H1 (cell line): ENCODE results near the gene POTEI. TPM values are rescaled to one million over a fixed set of nuclear protein-coding genes. Genes with fewer than 3 reads are reported as not detected.
"Not testable (repeated sequence)": the region's sequence is repeated elsewhere in the genome, so short reads cannot be mapped to it uniquely, and the experiment has no call there.

Source experiments
- CTCF ChIA-PET: fragments of 300-600 bp; sonication (Branson Sonifier 250); formaldehyde crosslinking; loops from one replicate; lab custom pipeline; 2021; ENCODE audit not compliant: partially characterized antibody; lab: Charles Lee
- POLR2A ChIA-PET: fragments of 300-600 bp; sonication (Branson Sonifier 250); formaldehyde crosslinking; loops from one replicate; lab custom pipeline; 2021; ENCODE audit warnings: inconsistent platforms; ENCODE audit not compliant: partially characterized antibody; lab: Charles Lee
- DNase-seq, 2 experiments: peaks; one replicate each; pipeline versions ENCODE4 v3.0.0 to v3.0.0-alpha.2; 2010 to 2022; ENCODE audit warnings: low spot score in 2 of 2, low read depth in 1 of 2, mixed read lengths in 1 of 2
- FAIRE-seq: peaks from 2 replicates; lab custom pipeline; 2011; peaks lifted over from hg19 to GRCh38; lab: Jason Lieb, UNC
- H2AFZ ChIP-seq: 2 replicates; pipeline ENCODE4 v1.8.1; 2012; ENCODE audit warnings: low read length, inconsistent platforms
- H2AK5ac ChIP-seq: 2 replicates; pipeline ENCODE4 v1.6.1; 2013; ENCODE audit warnings: low read depth, low read length
- H2BK120ac ChIP-seq: replicated peaks from 2 replicates; pipeline ENCODE3; 2013; ENCODE audit warnings: low read depth, low read length, inconsistent platforms
- H2BK12ac ChIP-seq: 2 replicates; pipeline ENCODE4 v1.6.1; 2013; ENCODE audit warnings: low read depth, low read length
- H2BK15ac ChIP-seq: 2 replicates; pipeline ENCODE4 v1.6.1; 2013; ENCODE audit warnings: low read length
- H2BK20ac ChIP-seq: 2 replicates; pipeline ENCODE4 v1.6.1; 2013; ENCODE audit warnings: low read length
- H2BK5ac ChIP-seq: 2 replicates; pipeline ENCODE4 v1.6.1; 2013; ENCODE audit warnings: low read depth, low read length
- H3K14ac ChIP-seq: 2 replicates; pipeline ENCODE4 v1.6.1; 2013; ENCODE audit warnings: inconsistent platforms; ENCODE audit not compliant: insufficient read length
- H3K18ac ChIP-seq: 2 replicates; pipeline ENCODE4 v1.6.1; 2013; ENCODE audit warnings: low read length; ENCODE audit errors: extremely low read depth
- H3K23ac ChIP-seq: 2 replicates; pipeline ENCODE4 v1.6.1; 2013; ENCODE audit warnings: inconsistent platforms; ENCODE audit not compliant: insufficient read length
- H3K23me2 ChIP-seq: 2 replicates; pipeline ENCODE4 v1.6.1; 2013; ENCODE audit warnings: low read depth, low read length
- H3K27ac ChIP-seq: 2 replicates; pipeline ENCODE4 v1.6.1; 2011; ENCODE audit warnings: low read depth, low read length, inconsistent platforms
- H3K27me3 ChIP-seq, 4 experiments: replicated peaks in 1 of 4; 1 replicate in 1 of 4; 2 replicates in 3 of 4; pipeline versions ENCODE4 v1.6.1 to v1.8.1; 2011 to 2013; ENCODE audit warnings: low read length in 3 of 4, mild to moderate bottlenecking in 3 of 4, inconsistent platforms in 2 of 4, mixed read lengths in 2 of 4, moderate library complexity in 1 of 4; ENCODE audit not compliant: control insufficient read depth in 3 of 4, insufficient read depth in 3 of 4; ENCODE audit errors: extremely low read depth in 1 of 4
- H3K36me3 ChIP-seq, 4 experiments: 2 replicates each; pipeline versions ENCODE4 v1.6.1 to v1.8.1; 2011 to 2013; ENCODE audit warnings: mild to moderate bottlenecking in 4 of 4, low read length in 3 of 4, moderate library complexity in 2 of 4, control low read depth in 1 of 4, inconsistent platforms in 1 of 4; ENCODE audit not compliant: insufficient read depth in 4 of 4, control insufficient read depth in 2 of 4
- H3K4ac ChIP-seq: replicated peaks from 2 replicates; pipeline ENCODE3; 2013; ENCODE audit warnings: low read length, low read depth, mixed read lengths, inconsistent platforms; ENCODE audit not compliant: insufficient read length
- H3K4me1 ChIP-seq, 4 experiments: replicated peaks in 1 of 4; 1 replicate in 1 of 4; 2 replicates in 3 of 4; pipeline versions ENCODE4 v1.6.1 to v1.8.1; 2011 to 2013; ENCODE audit warnings: low read length in 3 of 4, inconsistent platforms in 2 of 4, mixed read lengths in 1 of 4; ENCODE audit not compliant: insufficient read depth in 4 of 4, control insufficient read depth in 3 of 4
- H3K4me2 ChIP-seq, 2 experiments: 2 replicates each; pipeline versions ENCODE4 v1.6.1 to v1.8.1; 2011 to 2013; ENCODE audit warnings: low read depth in 2 of 2, low read length in 2 of 2, control low read depth in 1 of 2, inconsistent platforms in 1 of 2, mild to moderate bottlenecking in 1 of 2; ENCODE audit not compliant: insufficient read depth in 1 of 2
- H3K4me3 ChIP-seq, 4 experiments: fragments of 200-600, 300-600 bp in 1 of 4; sonication (generic), shearing (Covaris generic), sonication (Bioruptor Twin) in 1 of 4; 2 replicates each; pipeline versions ENCODE4 v1.5.1 to v1.8.1; 2011 to 2016; ENCODE audit warnings: low read length in 4 of 4, low read depth in 3 of 4, control low read depth in 2 of 4, inconsistent platforms in 2 of 4, mild to moderate bottlenecking in 2 of 4, mixed read lengths in 1 of 4, moderate library complexity in 1 of 4; ENCODE audit not compliant: insufficient read depth in 2 of 4; ENCODE audit errors: extremely low read depth in 1 of 4
- H3K56ac ChIP-seq: replicated peaks from 2 replicates; pipeline ENCODE3; 2013; ENCODE audit warnings: low read depth, mild to moderate bottlenecking, mixed read lengths, low read length, inconsistent platforms; ENCODE audit not compliant: insufficient read length
- H3K79me1 ChIP-seq: 2 replicates; pipeline ENCODE4 v1.6.1; 2013; ENCODE audit warnings: low read depth, low read length, control low read depth
- H3K79me2 ChIP-seq, 2 experiments: 2 replicates each; pipeline versions ENCODE4 v1.6.1 to v1.8.1; 2012 to 2013; ENCODE audit warnings: low read length in 2 of 2, mild to moderate bottlenecking in 2 of 2, inconsistent platforms in 1 of 2; ENCODE audit not compliant: insufficient read depth in 2 of 2, control insufficient read depth in 1 of 2
- H3K9ac ChIP-seq, 4 experiments: replicated peaks in 1 of 4; 1 replicate in 1 of 4; 2 replicates in 3 of 4; pipeline versions ENCODE4 v1.6.1 to v1.8.1; 2011 to 2013; ENCODE audit warnings: low read depth in 3 of 4, low read length in 3 of 4, control low read depth in 2 of 4, mild to moderate bottlenecking in 2 of 4, moderate library complexity in 2 of 4, inconsistent platforms in 1 of 4; ENCODE audit errors: extremely low read depth in 1 of 4
- H3K9me3 ChIP-seq, 2 experiments: 2 replicates each; pipeline versions ENCODE4 v1.6.1 to v1.8.1; 2012 to 2013; ENCODE audit warnings: mild to moderate bottlenecking in 2 of 2, moderate library complexity in 2 of 2, control low read depth in 1 of 2, inconsistent platforms in 1 of 2, low read depth in 1 of 2, low read length in 1 of 2, mixed read lengths in 1 of 2; ENCODE audit not compliant: insufficient read depth in 2 of 2
- H4K20me1 ChIP-seq, 2 experiments: replicated peaks in 1 of 2; 2 replicates each; pipeline versions ENCODE3 to v1.8.1; 2011 to 2013; ENCODE audit warnings: inconsistent platforms in 2 of 2, low read length in 2 of 2, mild to moderate bottlenecking in 1 of 2; ENCODE audit not compliant: insufficient read depth in 2 of 2, control insufficient read depth in 1 of 2
- H4K5ac ChIP-seq: 2 replicates; pipeline ENCODE4 v1.6.1; 2013; ENCODE audit warnings: low read length, low read depth, mixed read lengths, inconsistent platforms; ENCODE audit not compliant: insufficient read length
- H4K8ac ChIP-seq: 2 replicates; pipeline ENCODE4 v1.8.0; 2013; ENCODE audit warnings: mild to moderate bottlenecking, moderate library complexity, low read length, inconsistent platforms; ENCODE audit not compliant: insufficient read depth; ENCODE audit errors: extremely low read depth
- H4K91ac ChIP-seq: replicated peaks from 2 replicates; pipeline ENCODE3; 2013; ENCODE audit warnings: low read length, mixed read lengths, inconsistent platforms; ENCODE audit not compliant: insufficient read length
- WGBS, 2 experiments: shearing (Covaris generic) in 1 of 2; methylation state at CpG; one replicate each; pipeline versions ENCODE4 v1.1.6 to v1.1.7; 2013 to 2015; ENCODE audit warnings: low lambda C conversion rate in 2 of 2, mixed read lengths in 2 of 2, inconsistent platforms in 1 of 2, low coverage in 1 of 2, missing lambda C conversion rate in 1 of 2; ENCODE audit not compliant: insufficient replicate concordance in 2 of 2, insufficient coverage in 1 of 2, insufficient read length in 1 of 2; ENCODE audit errors: extremely low coverage in 1 of 2, missing lambda C conversion rate in 1 of 2; 5-methylcytosine and 5-hydroxymethylcytosine counted together
- polyA plus RNA-seq, 7 experiments: library from polyadenylated mRNA; depleted of rRNA in 3 of 7; stranded (reverse) in 5 of 7; unstranded in 2 of 7; fragments of >200 nt in 5 of 7; fragments of 200-250 nt in 2 of 7; gene quantifications; 1 replicate in 5 of 7; 2 replicates in 1 of 7; 4 replicates in 1 of 7; pipeline versions ENCODE4 v1.2.1 to v1.2.3, GENCODE V29; 2011 to 2013; ENCODE audit warnings: missing spikeins in 2 of 7, mixed read lengths in 2 of 7
- total RNA-seq: library from RNA; stranded (reverse); fragmentation: NEBNext Ultra II Directional; extraction: Animal tissue kit (Norgen Biotek cat#: 25700); gene quantifications from 2 replicates; pipeline ENCODE4 v1.2.1, GENCODE V29; 2021

Gene POTEI
- total and polyA plus RNA-seq, 2 of the 8 experiments (the other 6 are each of a cell fraction or from before 2014, with no cell fraction given): 0.20 TPM

DNA sequence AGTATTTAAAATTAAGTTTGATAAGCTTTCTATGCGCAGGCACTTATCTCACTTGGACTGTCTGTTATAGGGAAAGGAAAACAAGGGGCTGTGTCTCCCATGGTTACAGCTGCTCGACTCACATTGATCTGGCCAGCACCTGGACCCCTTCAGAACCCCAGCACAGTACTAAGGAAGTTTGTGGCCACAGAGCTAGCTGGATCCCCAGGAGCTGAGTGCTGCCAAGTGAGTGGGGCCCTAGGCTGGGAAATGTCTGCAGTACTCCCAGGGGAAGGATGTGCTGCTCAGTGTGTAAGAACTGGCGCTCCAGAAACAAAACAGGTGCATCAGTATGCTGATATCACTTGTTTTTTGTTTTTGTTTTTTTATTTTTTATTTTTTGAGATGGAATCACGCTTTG lies 21.1 kb upstream of the POTEI start:
- H2BK5ac ChIP-seq, H3K4me3 ChIP-seq, H3K18ac ChIP-seq, H3K27me3 ChIP-seq, FAIRE-seq, H4K5ac ChIP-seq, POLR2A ChIA-PET, H3K23me2 ChIP-seq, H3K4ac ChIP-seq, H2AFZ ChIP-seq, H3K4me1 ChIP-seq, H3K23ac ChIP-seq, CTCF ChIA-PET, H3K27ac ChIP-seq, H2BK12ac ChIP-seq, H2BK15ac ChIP-seq, H3K79me1 ChIP-seq, H3K36me3 ChIP-seq, H4K91ac ChIP-seq, H3K4me2 ChIP-seq, DNase-seq, H3K79me2 ChIP-seq, H3K9me3 ChIP-seq, H2BK120ac ChIP-seq, H4K8ac ChIP-seq, H2AK5ac ChIP-seq, H2BK20ac ChIP-seq, H4K20me1 ChIP-seq, H3K56ac ChIP-seq, H3K9ac ChIP-seq, H3K14ac ChIP-seq: not testable (repeated sequence)
- WGBS, 2 experiments: no CpG with 5 or more reads among the region's 4 CpGs

GRCh38 chr2:130529545-130529944 lies 20.4 kb upstream of the POTEI start:
- CTCF ChIA-PET, H2BK12ac ChIP-seq, H2AK5ac ChIP-seq, H4K5ac ChIP-seq, H3K23me2 ChIP-seq, H3K79me1 ChIP-seq, H3K4me3 ChIP-seq, H3K4me2 ChIP-seq, H2BK15ac ChIP-seq, H3K36me3 ChIP-seq, H3K9me3 ChIP-seq, H3K56ac ChIP-seq, FAIRE-seq, H3K79me2 ChIP-seq, H4K91ac ChIP-seq, H2AFZ ChIP-seq, H3K23ac ChIP-seq, POLR2A ChIA-PET, H3K4me1 ChIP-seq, H2BK20ac ChIP-seq, H4K20me1 ChIP-seq, H3K4ac ChIP-seq, H3K18ac ChIP-seq, H3K14ac ChIP-seq, H2BK5ac ChIP-seq, H4K8ac ChIP-seq, H3K9ac ChIP-seq, H2BK120ac ChIP-seq, H3K27me3 ChIP-seq, H3K27ac ChIP-seq, DNase-seq: not testable (repeated sequence)
- no CpG with 5 or more reads among the region's 6 CpGs for WGBS, 2 experiments
